NCI-H524 treated with DMSO at 0.1 percent for 48 hours (cell line): ENCODE measurements around the gene ERCC2.

ENCODE experiments used
- DNase-seq: peaks from one replicate; lab custom pipeline; 2025; lab: John Stamatoyannopoulos, UW

The ERCC2 gene

GRCh38 chr19:45401815-45402214 lies 31.4 kb upstream of the ERCC2 start:
- DNase-seq = no peak

DNA sequence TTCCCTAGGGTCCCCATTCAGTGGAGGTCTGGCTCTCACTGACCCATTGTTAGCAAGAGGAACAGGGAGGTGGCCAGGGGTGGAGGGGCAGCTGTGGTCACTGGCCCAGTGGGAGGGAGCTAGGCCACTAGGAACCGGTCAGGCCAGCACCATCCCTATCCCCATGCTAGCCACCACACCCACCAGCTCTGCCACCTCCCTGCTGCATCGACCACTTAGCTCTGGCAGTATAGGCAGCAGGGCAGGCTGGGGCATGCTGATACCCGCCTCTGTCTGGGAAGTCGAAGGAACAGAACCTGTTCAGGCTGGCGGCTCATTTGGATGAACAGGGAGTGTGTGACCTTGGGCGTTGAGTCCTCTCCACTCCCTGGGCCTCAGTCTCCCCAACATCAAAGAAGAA lies 29.8 kb upstream of the ERCC2 start:
- DNase-seq = no peak

DNA sequence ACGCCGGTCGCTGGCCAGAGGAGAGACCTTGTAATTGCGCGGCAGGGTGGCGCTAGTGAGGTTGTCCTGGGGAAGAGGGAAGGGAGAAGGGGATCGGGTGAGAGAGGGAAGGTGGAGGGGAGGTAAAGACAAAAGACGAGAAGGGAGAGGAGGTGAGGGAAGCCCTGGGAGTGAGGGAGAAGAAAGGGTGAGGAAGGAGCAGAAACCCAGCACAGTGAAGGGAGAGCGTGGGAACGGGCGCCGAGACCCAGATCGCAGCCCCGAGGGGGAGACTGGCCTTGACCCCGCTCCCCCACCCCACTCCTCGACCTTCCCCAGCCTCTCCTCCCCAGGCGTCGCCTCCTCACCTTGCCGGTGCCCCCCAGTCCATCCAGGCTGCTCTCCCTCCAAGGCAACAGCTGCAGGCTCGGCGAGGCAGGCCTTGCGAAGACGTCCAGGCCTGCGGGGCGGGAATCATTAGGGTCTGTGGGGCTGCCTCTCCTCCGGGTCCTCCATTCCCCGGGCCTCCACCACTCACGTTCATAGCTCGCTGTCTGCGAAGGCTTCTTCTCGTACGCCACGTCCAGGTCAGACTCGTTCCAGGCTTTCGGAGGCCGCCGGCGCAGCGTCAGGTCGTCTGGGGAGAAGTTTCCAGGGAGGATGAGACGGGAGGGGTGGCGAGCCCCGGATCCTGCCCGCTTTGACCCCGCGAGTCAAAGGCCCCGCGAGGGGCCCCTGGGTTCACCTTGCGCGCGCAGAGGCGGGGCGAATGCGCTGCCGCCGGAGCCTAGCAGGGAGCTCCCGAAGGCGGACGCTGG lies 25.6 kb upstream of the ERCC2 start:
- no peak for DNase-seq

- no peak for DNase-seq
These were observed 21.7 kb upstream of the ERCC2 start for GRCh38 chr19:45391871-45392665.

DNA sequence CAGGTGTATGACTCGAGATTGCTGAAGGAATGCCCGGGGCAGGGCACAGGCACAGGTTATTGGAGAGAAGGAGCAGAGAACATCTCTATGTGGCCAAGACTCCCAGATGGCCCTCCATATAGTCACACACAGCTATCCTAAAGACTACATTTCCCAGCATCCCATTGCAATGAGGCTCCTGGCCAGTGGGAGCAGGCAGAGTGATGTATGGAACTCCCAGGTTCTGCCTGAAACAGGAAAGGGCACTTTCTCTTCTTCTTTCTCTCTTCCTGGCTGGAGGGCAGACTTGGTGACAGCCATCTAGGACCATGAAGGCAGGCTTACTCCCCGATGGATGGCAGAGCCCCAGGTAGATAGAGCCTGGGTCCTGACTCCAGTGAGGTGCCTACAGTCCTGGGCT lies 21.0 kb upstream of the ERCC2 start:
- DNase-seq = no peak

- DNase-seq = no peak
These were observed 15.2 kb upstream of the ERCC2 start for GRCh38 chr19:45385392-45386221.

DNA sequence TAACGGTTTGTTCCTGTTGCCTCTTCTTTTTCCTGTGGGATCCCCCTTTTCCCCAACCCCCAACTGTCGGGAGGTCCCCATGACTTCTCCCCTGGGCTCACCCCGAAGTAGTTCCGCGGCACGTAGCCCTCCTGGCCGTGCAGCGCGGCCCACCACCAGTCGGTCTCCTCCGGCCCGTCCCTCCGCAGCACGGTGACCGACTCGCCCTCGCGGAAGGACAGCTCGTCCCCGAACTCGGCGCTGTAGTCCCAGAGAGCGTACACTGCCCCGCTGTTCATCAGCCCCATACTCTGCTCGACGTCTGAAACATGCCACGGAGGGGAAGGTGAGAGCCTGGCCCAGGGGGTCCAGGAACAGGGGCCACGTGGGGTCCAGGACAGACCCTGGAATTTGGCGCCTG lies 12.1 kb upstream of the ERCC2 start:
- no peak for DNase-seq

DNA sequence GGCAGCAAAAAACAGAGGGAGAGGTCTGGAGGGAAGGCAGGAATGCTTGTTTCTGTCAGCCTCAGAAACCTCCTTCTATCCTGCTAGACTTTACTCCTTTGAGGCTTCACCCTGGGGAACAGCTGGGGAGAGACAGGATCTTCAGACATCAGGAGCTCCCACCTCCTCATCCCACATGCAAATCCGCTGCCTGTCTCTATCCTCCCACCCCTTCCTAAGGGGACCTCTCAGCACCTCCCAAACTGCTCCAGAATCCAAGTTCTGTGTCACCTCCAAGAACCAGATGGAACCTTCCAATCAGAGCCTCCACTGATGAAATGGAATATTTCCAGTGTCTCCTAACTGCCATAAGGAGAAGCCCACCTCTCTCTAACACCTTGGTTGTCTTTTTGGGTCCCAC lies 9.7 kb upstream of the ERCC2 start:
- no peak for DNase-seq

DNA sequence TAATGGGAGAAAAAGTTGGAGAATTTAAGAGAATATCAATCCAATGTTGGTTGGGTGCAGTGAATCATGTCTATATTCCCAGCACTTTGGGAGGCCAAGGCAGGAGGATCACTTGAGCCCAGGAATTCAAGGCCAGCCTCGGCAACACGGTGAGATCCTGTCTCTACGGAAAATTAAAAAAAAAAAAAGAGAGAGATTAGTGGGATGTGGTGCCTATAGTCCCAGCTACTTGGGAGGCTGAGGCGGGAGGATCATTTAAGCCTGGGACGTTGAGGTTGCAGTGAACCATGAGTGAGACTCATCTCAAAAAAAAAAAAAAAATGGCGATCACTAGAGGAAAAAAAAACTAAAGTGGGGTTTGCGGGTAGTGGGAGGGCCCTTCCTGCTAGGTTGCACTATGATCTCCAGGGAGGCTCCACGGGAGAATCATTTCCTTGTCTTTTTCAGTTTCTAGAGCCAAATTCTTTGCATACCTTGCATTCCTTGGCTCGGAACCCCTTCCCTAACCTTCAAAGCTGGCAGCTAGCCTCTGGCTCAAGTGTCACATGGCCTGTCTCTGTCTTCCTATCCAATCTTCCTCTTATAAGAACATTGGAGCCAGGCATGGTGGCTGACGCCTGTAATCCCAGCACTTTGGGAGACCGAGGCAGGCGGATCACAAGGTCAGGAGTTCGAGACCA lies 5.8 kb upstream of the ERCC2 start:
- DNase-seq = no peak

DNA sequence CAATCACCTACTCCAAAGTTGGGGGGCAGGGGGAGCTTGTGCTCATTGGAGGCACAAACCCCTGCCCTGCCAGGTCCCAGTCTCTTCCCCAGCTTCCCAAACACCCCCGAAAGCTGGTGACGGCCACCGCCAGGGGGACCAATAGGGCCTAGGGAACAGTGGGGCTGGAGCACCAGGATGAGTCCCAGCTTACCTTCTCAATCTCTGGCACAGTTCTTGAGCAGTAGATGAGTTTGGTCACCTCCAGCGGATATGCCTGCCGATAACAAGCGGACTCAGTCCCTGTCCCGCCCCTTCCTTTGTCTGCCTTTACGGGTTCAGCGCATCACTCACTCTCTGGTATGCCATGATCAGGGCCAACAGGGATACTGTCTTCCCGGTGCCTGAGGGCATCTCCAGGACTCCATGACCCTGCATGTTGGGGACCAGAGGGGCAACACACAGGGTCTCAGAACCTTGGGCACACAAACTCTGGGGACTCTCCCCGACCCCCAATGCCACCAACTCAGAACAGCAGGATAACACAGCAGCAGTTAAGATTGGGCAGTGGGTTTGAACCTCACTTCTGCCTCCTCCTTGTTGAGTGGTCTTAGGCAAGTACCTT lies 1.5 kb downstream of the ERCC2 start:
- DNase-seq = no peak

- DNase-seq = no peak
These were observed 2.2 kb downstream of the ERCC2 start for GRCh38 chr19:45368127-45368526.

DNA sequence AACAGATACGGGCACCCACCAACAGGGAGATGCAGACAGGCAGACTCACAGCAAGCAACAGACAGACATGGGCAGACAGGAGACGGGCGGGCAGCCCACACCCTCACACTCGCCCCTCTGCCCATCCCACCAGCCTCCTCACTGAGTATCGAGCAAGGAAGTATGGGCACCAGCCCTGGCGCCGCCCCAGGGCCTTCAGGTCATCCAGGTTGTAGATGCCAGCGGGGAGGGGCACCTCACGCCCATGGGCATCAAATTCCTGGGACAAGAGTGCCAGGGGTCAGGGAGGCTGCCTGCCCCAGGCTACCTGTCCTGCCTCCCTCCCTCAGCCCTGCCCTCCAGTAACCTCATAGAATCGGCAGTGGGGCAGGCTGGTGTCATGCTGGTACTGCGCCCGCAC lies 5.7 kb downstream of the ERCC2 start:
- no peak for DNase-seq

- DNase-seq = no peak
These were observed 6.4 kb downstream of the ERCC2 start for GRCh38 chr19:45363861-45364459.

DNA sequence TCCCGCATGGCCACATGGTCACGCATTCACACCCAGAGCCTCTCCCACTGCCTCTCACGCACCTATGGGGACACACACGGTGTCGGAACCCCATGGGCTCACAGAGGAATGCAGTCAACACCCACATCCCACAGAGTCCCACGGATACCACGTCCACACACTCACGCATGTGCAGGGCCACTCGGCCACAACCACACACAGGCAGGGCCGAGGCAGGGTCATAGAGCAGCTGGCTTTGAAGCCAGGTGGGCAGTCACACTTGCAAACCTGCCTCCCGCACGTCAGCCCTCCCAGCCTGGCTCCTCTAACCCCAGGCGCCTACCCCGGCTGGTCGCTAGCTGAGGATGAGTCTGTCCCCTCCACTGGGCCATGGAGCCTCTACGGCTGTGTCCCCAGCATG lies 8.1 kb downstream of the ERCC2 start:
- no peak for DNase-seq

GRCh38 chr19:45361608-45362007 lies 8.8 kb downstream of the ERCC2 start:
- DNase-seq = no peak

DNA sequence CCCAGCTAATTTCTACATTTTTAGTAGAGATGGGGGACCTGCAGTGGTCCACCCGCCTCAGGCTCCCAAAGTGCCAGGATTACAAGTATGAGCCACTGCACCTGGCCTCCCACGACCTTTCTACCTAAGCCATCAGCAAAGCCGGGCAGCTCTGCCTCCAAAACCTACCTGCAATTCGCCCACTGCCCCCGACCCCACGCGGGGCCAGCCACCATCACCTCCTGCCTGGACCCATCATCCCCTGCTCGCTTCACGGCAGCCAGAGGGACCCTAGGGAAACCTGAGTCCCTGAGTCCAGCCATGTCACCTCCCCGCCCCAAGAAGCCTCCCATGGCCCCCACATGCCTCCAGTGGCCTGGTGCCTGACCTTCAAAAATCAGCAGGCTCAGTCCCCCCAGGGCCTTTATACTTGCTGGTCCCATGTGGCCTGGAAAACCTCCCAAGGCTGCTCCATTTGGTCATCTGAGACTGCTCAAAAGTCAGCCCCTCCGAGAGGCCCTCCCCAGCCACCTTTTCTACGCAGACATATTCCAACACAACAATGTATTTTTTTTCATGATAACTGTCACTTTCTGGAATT lies 12.1 kb downstream of the ERCC2 start:
- no peak for DNase-seq

- no peak for DNase-seq
These were observed 13.0 kb downstream of the ERCC2 start for GRCh38 chr19:45357445-45357783.

- no peak for DNase-seq
These were observed 13.5 kb downstream of the ERCC2 start for GRCh38 chr19:45356760-45357444.

DNA sequence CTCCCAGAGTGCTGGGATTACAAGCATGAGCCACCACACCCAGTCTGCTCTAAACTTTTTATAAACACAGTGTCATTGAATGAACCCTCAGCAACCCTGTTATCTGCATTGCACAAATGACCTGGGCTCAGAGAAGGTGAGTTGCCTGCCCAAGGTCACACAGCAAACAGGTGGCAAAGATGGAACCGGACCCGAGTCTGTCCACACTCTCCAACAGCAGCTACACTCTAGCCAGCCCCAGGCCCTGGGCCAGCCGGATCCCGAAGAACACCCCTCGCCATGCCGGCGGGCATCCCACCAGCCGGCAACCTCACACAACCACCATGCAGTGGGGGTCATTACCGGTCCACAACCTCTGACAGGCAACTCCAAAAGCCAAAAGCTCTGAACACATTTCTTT lies 14.5 kb downstream of the ERCC2 start:
- DNase-seq = no peak

- no peak for DNase-seq
These were observed 15.0 kb downstream of the ERCC2 start for GRCh38 chr19:45355402-45355801.
